ENCODE results near the gene CYBA. TPM values are rescaled to one million over a fixed set of nuclear protein-coding genes. Genes with fewer than 3 reads are reported as not detected.

Gene CYBA
- polyA plus RNA-seq, 3 donors, result 1,168 to 2,376 (median 2,092) TPM

DNA sequence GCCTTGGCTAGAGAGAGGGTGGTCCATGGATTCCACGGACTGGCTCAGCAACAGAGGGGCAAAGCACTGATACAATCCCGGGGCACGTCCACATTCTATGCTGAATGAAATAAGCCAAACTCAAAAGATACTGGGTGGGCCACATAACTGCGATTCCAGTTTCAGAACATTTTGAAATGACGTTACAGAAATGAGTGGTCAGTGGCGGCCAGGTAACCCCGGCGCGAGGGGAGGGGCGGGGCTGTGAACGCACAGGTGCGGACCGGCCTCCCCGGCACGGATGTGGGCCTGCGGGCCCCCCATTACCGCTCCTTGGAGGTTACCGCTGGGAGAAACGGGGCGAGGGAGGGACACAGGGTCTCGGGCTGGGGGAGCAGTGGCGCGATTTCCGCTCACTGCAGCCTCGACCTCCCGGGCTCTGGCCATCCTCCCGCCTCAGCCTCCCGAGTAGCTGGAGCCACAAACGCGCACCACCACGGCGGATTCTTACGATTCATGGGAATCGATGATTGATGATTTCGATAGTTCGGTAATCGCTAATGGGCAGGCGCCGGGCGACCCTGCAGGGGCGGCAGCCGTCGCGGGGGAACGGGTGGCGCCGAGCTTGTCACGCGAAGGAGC is 11.5 kb upstream of the CYBA start:
- H3K9ac ChIP-seq (ENCODE audit: insufficient read depth, low read length, poor library complexity, severe bottlenecking), result peak overlapping the region; percentile 85
- H3K79me2 ChIP-seq (ENCODE audit: insufficient read depth, low read length), result peaks cover 6% of the 10 kb centered on the region
- H3K4me3 ChIP-seq (replicated peaks in 1 of 3; ENCODE audit: low read depth in 2 of 3, low read length in 3 of 3), result peak overlapping the region; percentile 69 to 87 (median 81)
- no peaks in the 10 kb centered on the region for H3K36me3 ChIP-seq (replicated peaks in 1 of 2; ENCODE audit: control insufficient read depth in 1 of 2, insufficient read depth in 2 of 2, low read length in 2 of 2)
- H3K27ac ChIP-seq (ENCODE audit: low read depth in 1 of 2, low read length in 2 of 2), result peak overlapping the region in 1 of 2 donors; percentile 93
- H3K4me3 Mint-ChIP-seq, result peak overlapping the region; percentile 74 to 83
- peak overlapping the region; percentile 82 for H3K4me2 ChIP-seq (replicated peaks; ENCODE audit: extremely low read depth, low read length, poor library complexity, severe bottlenecking)
- peak overlapping the region; percentile 64 to 92 (median 83) for H3K27ac Mint-ChIP-seq
- WGBS (ENCODE audit: insufficient coverage), result 4% methylated on average over 49 of the region's 49 CpGs
- peaks cover 0 to 3% (median 3%) of the 10 kb centered on the region in 3 donors for H3K27me3 Mint-ChIP-seq (ENCODE audit: low read depth in 3 of 3)
- DNase-seq, result no peak
- H3K4me1 Mint-ChIP-seq, result peaks cover 19% of the 10 kb centered on the region
- H3K36me3 Mint-ChIP-seq, result peaks cover 12 to 30% of the 10 kb centered on the region in 2 donors
- H3K9me3 ChIP-seq (replicated peaks in 1 of 2; ENCODE audit: control insufficient read depth in 1 of 2, insufficient read depth in 1 of 2, low read length in 2 of 2), result no peaks in the 10 kb centered on the region
- peak overlapping the region; percentile 92 for H2AFZ ChIP-seq (ENCODE audit: insufficient read depth, low read depth, low read length, poor library complexity, severe bottlenecking)
- H3K9me3 Mint-ChIP-seq, result no peaks in the 10 kb centered on the region
- H3K4me1 ChIP-seq (ENCODE audit: control insufficient read depth in 1 of 2, insufficient read depth in 2 of 2, low read length in 2 of 2), result peaks cover 20 to 21% of the 10 kb centered on the region in 2 donors
- TF ChIP-seq, protein P1, sequence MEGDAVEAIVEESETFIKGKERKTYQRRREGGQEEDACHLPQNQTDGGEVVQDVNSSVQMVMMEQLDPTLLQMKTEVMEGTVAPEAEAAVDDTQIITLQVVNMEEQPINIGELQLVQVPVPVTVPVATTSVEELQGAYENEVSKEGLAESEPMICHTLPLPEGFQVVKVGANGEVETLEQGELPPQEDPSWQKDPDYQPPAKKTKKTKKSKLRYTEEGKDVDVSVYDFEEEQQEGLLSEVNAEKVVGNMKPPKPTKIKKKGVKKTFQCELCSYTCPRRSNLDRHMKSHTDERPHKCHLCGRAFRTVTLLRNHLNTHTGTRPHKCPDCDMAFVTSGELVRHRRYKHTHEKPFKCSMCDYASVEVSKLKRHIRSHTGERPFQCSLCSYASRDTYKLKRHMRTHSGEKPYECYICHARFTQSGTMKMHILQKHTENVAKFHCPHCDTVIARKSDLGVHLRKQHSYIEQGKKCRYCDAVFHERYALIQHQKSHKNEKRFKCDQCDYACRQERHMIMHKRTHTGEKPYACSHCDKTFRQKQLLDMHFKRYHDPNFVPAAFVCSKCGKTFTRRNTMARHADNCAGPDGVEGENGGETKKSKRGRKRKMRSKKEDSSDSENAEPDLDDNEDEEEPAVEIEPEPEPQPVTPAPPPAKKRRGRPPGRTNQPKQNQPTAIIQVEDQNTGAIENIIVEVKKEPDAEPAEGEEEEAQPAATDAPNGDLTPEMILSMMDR (IDR thresholded peaks at IDR 0.05), result no peak
- intact Hi-C loops (cut with micrococcal nuclease), result loop anchor here (2.0 to 10.0 kb wide), 4 partner anchors 22 to 90 kb away; partner anchors contain the start of gene ZC3H18 (in 2 of the 2)
- H3K27me3 ChIP-seq (ENCODE audit: control insufficient read depth in 2 of 2, insufficient read depth in 2 of 2, low read length in 2 of 2), result no peaks in the 10 kb centered on the region
- H4K20me1 ChIP-seq (ENCODE audit: insufficient read depth, low read length), result no peaks in the 10 kb centered on the region

- intact Hi-C loops (cut with micrococcal nuclease), result loop anchor here (5.0 to 10.0 kb wide), 3 partner anchors 41 to 89 kb away; partner anchors contain the start of gene ZC3H18 (in 2 of the 2)
- peaks cover 20 to 21% of the 10 kb centered on the region in 2 donors for H3K4me1 ChIP-seq (ENCODE audit: control insufficient read depth in 1 of 2, insufficient read depth in 2 of 2, low read length in 2 of 2)
- WGBS (ENCODE audit: insufficient coverage), result 87% methylated on average over 4 of the region's 10 CpGs
Observed at GRCh38 chr16:88661468-88661867, 10.6 kb upstream of the CYBA start.

More at GRCh38 chr16:88661468-88661867, 10.6 kb upstream of the CYBA start:
- Histone ChIP-seq H4K20me1 (ENCODE audit: insufficient read depth, low read length) (no peaks in the 10 kb centered on the region), H3K36me3 (replicated peaks in 1 of 2; ENCODE audit: control insufficient read depth in 1 of 2, insufficient read depth in 2 of 2, low read length in 2 of 2) (no peaks in the 10 kb centered on the region), H3K27ac (ENCODE audit: low read depth in 1 of 2, low read length in 2 of 2) (no peak overlapping the region), H3K79me2 (ENCODE audit: insufficient read depth, low read length) (peaks cover 6% of the 10 kb centered on the region), H3K9ac (ENCODE audit: insufficient read depth, low read length, poor library complexity, severe bottlenecking) (no peak overlapping the region), H3K9me3 (replicated peaks in 1 of 2; ENCODE audit: control insufficient read depth in 1 of 2, insufficient read depth in 1 of 2, low read length in 2 of 2) (no peaks in the 10 kb centered on the region), H3K27me3 (ENCODE audit: control insufficient read depth in 2 of 2, insufficient read depth in 2 of 2, low read length in 2 of 2) (no peaks in the 10 kb centered on the region), H2AFZ (ENCODE audit: insufficient read depth, low read depth, low read length, poor library complexity, severe bottlenecking) (no peak overlapping the region), H3K4me3 (replicated peaks in 1 of 3; ENCODE audit: low read depth in 2 of 3, low read length in 3 of 3) (no peak overlapping the region), H3K4me2 (replicated peaks; ENCODE audit: extremely low read depth, low read length, poor library complexity, severe bottlenecking) (no peak overlapping the region)
- H3K27ac Mint-ChIP-seq, result no peak overlapping the region
- no peaks in the 10 kb centered on the region for H3K9me3 Mint-ChIP-seq
- no peak for DNase-seq
- TF ChIP-seq, protein P1 (IDR thresholded peaks at IDR 0.05), result no peak
- H3K36me3 Mint-ChIP-seq, result peaks cover 12 to 35% of the 10 kb centered on the region in 2 donors
- H3K4me1 Mint-ChIP-seq, result peaks cover 19% of the 10 kb centered on the region
- H3K4me3 Mint-ChIP-seq, result no peak overlapping the region
- H3K27me3 Mint-ChIP-seq (ENCODE audit: low read depth in 3 of 3), result peaks cover 0 to 3% (median 3%) of the 10 kb centered on the region in 3 donors

Measured in CD14-positive monocyte (primary cell).